ENCODE results near the gene RPS25.
"Not testable (repeated sequence)": the region's sequence is repeated elsewhere in the genome, so short reads cannot be mapped to it uniquely, and the experiment has no call there.

RPS25 gene

GRCh38 chr11:119014209-119014924 lies 3.8 kb downstream of the RPS25 start:
- no peak for DNase-seq

- DNase-seq, result no peak
Observed at GRCh38 chr11:119012629-119013170, 5.4 kb downstream of the RPS25 start.

GRCh38 chr11:119011476-119012053 lies 6.6 kb downstream of the RPS25 start:
- DNase-seq, result no peak

DNA sequence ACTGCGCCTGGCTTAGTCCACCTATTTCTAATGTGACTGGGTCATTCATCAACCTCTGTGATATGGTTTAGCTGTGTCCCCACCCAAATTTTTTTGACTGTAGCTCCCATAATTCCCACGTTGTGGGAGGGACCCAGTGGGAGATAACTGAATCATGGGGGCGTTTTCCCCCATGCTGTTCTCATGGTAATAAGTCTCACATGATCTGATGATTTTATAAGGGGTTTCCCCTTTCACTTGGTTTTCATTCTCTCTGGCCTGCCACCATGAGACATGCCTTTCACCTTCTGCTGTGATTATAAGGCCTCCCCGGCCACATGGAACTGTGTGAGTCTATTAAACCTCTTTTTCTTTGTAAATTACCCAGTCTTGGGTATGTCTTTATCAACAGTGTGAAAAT lies 11.5 kb downstream of the RPS25 start:
- no peak for DNase-seq

GRCh38 chr11:119000906-119001305 lies 17.2 kb downstream of the RPS25 start:
- DNase-seq, result no peak

DNA sequence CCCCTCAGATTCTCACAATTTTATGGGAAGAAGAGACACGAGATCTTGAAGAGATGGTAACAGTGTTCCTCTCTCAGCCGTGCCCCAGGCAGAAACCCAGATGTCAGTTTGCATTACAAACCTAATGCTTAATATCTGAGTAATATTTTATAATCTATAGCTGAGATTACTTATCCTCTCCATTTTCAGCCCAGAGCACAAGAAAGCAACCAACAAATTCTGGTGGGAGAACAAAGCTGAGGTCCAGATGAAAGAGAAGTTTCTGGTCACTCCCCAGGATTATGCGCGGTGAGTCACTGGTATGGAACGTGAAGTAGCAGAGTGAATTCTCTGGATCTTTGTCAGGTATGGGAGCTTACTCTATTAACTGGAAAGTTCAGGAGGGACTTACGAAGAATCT lies 19.3 kb downstream of the RPS25 start:
- DNase-seq, result no peak

- DNase-seq, result no peak
Observed at GRCh38 chr11:118998388-118998717, 19.8 kb downstream of the RPS25 start.

GRCh38 chr11:118997627-118998387 lies 20.3 kb downstream of the RPS25 start, which contains the start of gene CENATAC:
Gene CENATAC (plus strand): TSS chr11:118998138. CDS start chr11:118998198, 60 bp downstream.
- DNase-seq, result peak; percentile 87

- DNase-seq, result no peak
Observed at GRCh38 chr11:118996926-118997626, 21.1 kb downstream of the RPS25 start.

DNA sequence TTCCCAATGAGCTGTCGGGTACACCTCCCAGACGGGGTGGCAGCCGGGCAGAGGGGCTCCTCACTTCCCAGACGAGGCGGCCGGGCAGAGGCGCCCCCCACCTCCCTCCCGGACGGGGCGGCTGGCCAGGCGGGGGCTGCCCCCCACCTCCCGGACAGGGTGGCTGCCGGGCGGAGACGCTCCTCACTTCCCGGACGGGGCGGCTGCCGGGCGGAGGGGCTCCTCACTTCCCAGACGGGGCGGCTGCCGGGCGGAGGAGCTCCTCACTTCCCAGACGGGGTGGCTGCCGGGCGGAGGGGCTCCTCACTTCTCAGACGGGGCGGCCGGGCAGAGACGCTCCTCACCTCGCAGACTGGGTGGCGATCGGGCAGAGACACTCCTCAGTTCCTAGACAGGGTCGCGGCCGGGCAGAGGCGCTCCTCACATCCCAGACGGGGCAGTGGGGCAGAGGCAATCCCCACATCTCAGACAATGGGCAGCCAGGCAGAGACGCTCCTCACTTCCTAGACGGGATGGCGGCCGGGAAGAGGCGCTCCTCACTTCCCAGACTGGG lies 26.6 kb downstream of the RPS25 start:
- not testable (repeated sequence) for DNase-seq

- no peak for DNase-seq
Observed at GRCh38 chr11:118988280-118988679, 29.9 kb downstream of the RPS25 start.

GRCh38 chr11:118984825-118985224 lies 33.3 kb downstream of the RPS25 start:
- no peak for DNase-seq

- DNase-seq, result not testable (repeated sequence)
Observed at GRCh38 chr11:118984337-118984736, 33.8 kb downstream of the RPS25 start.

GRCh38 chr11:118980191-118980881 lies 37.8 kb downstream of the RPS25 start:
- no peak for DNase-seq

DNA sequence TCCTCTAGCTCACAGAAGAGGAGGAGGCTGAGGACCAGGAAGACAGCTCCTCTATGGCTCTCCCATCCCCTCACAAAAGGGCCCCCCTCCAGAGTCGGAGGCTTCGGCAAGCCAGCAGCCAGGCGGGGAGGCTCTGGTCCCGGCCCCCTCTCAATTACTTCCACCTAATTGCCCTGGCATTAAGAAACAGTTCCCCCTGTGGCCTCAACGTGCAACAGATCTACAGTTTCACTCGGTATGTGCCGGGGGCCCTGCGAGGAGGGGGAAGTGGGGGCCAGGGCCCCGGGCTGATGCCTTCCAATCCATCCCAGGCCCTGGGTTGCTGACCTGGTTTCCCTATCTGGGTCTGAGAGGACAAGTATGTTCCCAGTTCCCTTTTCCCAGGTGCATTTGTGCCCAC lies 38.7 kb downstream of the RPS25 start:
- DNase-seq, result no peak

GRCh38 chr11:118975771-118976709 lies 42.1 kb downstream of the RPS25 start:
- DNase-seq, result peak; percentile 18

DNA sequence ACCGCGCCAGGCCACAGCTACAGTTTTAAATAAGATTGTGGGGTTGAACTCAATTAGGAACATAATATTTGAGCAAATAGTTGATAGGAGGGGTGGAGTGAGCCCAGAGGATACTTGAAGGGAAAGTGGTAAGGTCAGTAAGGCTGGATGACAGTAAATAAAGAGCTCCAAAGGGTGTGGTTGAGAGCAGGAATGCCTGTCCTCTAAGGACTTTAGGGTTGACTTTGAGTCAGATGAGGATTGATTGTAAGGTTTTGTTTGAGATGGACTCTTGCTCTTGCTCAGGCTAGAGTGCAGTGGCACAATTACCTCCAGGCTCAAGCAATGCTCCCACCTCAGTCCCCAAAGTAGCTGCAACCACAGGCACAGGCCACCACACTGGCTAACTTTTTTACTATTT lies 44.2 kb downstream of the RPS25 start:
- no peak for DNase-seq

DNA sequence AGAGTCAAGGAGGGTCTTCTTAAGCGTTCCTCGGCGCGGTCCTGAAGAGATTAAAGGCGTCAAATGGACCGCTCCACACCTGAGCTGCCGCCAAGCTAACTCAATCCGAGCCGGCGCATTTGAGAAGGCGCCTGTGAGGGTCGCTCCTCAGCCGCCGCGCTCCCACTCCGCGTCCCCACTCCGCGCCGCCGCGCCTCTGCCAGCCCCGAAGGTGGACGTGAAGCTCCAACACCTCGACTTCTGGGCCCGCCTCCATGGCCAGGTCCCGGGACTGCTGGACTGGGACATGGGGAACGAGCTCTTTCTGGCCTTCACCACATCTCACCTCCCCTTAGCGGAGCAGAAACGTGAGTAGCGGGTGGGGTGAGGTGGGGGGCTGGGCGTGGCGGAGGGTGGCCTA lies 46.5 kb downstream of the RPS25 start, which contains the start of gene FOXR1:
FOXR1 (plus strand) TSS at position 116 of the 400 bp plus-strand sequence; CDS start at position 287, 171 bp downstream.
- no peak for DNase-seq

- DNase-seq, result not testable (repeated sequence)
Observed at GRCh38 chr11:118969508-118969907, 48.6 kb downstream of the RPS25 start.

Measured in NCI-H2029 treated with DMSO at 0.1 percent for 48 hours (cell line).